Nephron progenitor cell (in vitro differentiated cells): ENCODE measurements around the gene GABRD.

ENCODE experiments used
- DNase-seq: peaks from one replicate; pipeline ENCODE4 v3.0.0; 2021
- H3K27ac Mint-ChIP-seq: 2 replicates; pipeline ENCODE4 v1.8.0; 2021; ENCODE audit warnings: mild to moderate bottlenecking, moderate library complexity, mixed read lengths
- H3K27me3 Mint-ChIP-seq: 2 replicates; pipeline ENCODE4 v1.8.0; 2021; ENCODE audit warnings: mild to moderate bottlenecking, low read depth, mixed read lengths; ENCODE audit not compliant: poor library complexity
- H3K36me3 Mint-ChIP-seq: 2 replicates; pipeline ENCODE4 v1.8.0; 2021; ENCODE audit warnings: low read depth, mixed read lengths
- H3K4me1 Mint-ChIP-seq: 2 replicates; pipeline ENCODE4 v1.8.0; 2021; ENCODE audit warnings: mixed read lengths
- H3K4me3 Mint-ChIP-seq: 2 replicates; pipeline ENCODE4 v1.8.0; 2021; ENCODE audit warnings: mild to moderate bottlenecking, moderate library complexity, mixed read lengths
- H3K9me3 Mint-ChIP-seq: 2 replicates; pipeline ENCODE4 v1.8.0; 2021; ENCODE audit warnings: mild to moderate bottlenecking, moderate library complexity, mixed read lengths
- TF ChIP-seq, protein P1 (sequence below): fragments of 200-600 bp; sonication (generic); IDR thresholded peaks from 2 replicates; pipeline ENCODE4 v1.5.0; 2021; ENCODE audit warnings: antibody characterized with exemption

Gene GABRD

DNA sequence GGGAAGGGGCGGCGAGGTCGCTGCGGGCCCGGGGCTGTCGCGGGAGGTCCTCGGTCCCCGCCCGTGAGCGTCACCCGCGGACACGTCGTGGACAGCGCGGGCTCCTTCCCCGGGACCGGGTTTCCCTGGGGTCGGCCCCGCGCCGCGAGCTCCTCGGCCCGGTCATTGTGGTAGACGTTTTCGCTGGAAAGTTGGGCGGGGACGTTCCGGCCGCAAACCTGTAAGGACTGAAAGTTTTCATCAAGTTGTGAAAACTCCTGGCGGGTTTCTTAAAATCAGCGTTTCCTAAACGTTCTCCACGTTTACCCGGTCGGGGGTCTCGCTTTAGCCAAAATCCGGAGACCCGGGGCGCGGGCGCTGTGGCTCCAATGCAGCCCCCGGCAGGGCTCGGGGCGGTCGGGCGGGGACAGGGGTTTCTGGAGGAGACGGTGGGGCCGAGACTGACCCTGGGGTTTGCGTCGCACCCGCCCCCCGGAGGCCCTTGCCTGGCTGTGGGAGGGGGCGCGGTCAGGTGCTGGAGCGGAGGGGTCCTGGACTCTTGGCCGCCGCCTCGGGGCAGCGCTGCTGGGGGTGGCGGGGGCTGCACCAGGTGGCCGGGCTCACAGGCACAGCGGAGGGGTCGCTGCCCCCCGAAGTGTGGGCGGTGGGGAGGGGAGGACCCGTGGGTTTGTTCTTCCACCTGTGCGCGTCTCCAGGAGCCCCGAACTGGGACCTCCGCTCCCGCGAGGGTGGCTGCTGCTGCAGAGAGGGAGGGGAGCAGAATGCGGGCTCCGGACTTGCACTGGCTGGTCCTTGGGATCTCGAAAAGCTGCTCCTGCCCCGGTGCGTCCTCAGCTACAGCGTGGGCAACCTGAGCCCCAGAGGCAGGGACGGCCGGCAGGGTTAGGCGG lies 31.9 kb downstream of the GABRD start:
- peak; percentile 46 for DNase-seq
- H3K27ac Mint-ChIP-seq: no peak overlapping the region
- H3K4me1 Mint-ChIP-seq: peaks cover 30% of the 10 kb centered on the region
- H3K4me3 Mint-ChIP-seq: peak overlapping the region; percentile 76
- peaks cover 8% of the 10 kb centered on the region for H3K36me3 Mint-ChIP-seq
- peaks cover 68% of the 10 kb centered on the region for H3K27me3 Mint-ChIP-seq
- TF ChIP-seq, protein P1, sequence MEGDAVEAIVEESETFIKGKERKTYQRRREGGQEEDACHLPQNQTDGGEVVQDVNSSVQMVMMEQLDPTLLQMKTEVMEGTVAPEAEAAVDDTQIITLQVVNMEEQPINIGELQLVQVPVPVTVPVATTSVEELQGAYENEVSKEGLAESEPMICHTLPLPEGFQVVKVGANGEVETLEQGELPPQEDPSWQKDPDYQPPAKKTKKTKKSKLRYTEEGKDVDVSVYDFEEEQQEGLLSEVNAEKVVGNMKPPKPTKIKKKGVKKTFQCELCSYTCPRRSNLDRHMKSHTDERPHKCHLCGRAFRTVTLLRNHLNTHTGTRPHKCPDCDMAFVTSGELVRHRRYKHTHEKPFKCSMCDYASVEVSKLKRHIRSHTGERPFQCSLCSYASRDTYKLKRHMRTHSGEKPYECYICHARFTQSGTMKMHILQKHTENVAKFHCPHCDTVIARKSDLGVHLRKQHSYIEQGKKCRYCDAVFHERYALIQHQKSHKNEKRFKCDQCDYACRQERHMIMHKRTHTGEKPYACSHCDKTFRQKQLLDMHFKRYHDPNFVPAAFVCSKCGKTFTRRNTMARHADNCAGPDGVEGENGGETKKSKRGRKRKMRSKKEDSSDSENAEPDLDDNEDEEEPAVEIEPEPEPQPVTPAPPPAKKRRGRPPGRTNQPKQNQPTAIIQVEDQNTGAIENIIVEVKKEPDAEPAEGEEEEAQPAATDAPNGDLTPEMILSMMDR: no peak
- no peaks in the 10 kb centered on the region for H3K9me3 Mint-ChIP-seq

DNA sequence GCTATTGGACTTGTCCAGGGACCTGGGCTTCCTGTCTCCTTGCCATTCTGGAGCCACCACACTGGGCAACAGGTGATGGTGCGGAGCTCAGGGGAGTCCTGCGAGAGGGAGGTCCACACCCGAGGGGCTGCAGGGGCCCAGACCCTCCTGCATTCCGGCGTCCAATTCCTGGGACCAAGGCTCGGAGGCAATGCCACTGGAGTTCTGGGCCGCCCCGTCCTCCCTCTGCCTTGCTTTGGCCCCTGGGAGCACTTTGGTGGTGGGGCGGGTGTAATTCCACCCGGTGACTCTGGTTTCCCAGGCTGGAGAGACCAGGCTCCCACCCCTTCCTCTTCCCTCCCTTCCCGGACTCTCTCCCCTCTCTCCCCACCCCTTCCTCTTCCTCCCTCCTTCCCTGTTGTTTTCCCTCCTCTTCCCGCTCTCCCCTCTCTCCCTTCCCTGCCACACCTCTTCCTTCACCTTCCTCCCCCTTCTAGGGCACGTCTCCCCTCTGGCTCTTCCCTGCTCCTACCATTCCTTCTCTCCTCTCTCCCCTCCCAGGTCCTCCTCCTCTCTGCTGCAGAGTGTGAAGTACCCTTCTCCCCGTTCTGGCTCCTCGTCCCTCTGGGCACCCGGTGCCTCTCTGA lies 33.0 kb downstream of the GABRD start:
- peak overlapping the region; percentile 76 for H3K4me3 Mint-ChIP-seq
- no peak for DNase-seq
- H3K36me3 Mint-ChIP-seq: peaks cover 8% of the 10 kb centered on the region
- peaks cover 57% of the 10 kb centered on the region for H3K27me3 Mint-ChIP-seq
- H3K9me3 Mint-ChIP-seq: no peaks in the 10 kb centered on the region
- TF ChIP-seq, protein P1: no peak
- peaks cover 30% of the 10 kb centered on the region for H3K4me1 Mint-ChIP-seq
- no peak overlapping the region for H3K27ac Mint-ChIP-seq

DNA sequence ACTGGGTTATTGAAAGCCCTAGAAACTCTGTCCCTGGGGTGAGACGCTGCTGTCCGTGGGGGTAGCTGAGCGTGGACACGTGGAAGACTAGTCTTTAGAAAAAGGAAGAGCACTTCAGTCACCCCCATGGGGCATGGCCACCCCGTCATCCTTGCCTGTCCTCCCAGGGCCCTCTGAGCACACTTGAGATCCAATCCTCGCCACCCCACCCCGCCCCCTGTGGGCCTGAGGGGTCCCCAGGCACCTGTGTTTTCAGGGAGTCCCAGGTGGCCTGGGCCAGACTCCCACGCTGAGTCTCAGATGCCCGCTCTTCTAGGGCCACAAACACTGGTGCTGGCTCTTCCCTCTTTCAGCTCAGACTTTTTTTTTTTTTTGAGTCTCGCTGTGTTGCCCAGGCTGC lies 33.6 kb downstream of the GABRD start:
- DNase-seq: no peak
- Mint-ChIP-seq H3K27me3 (peaks cover 51% of the 10 kb centered on the region), H3K27ac (no peak overlapping the region), H3K36me3 (peaks cover 8% of the 10 kb centered on the region), H3K4me1 (peaks cover 30% of the 10 kb centered on the region), H3K4me3 (peak overlapping the region; percentile 62), H3K9me3 (no peaks in the 10 kb centered on the region)
- TF ChIP-seq, protein P1: no peak

DNA sequence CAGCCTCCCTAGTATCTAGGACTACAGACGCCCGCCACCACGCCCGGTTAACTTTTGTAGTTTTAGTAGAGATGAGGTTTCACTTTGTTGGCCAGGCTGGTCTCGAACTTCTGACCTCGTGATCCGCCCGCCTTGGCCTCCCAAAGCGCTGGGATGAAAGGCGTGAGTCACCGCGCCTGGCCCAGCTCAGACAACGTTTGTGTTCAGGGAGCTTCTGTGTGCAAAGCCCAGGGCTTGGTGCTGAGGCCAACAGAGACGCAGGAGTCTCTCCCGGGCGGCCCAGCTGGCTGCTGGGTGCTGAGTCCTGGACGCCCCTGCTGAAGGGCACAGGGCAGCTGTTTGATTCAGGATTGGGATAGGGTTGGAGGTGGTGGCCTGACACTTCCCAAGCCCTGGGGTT lies 34.1 kb downstream of the GABRD start:
- TF ChIP-seq, protein P1: no peak
- H3K4me1 Mint-ChIP-seq: peaks cover 29% of the 10 kb centered on the region
- H3K36me3 Mint-ChIP-seq: peaks cover 8% of the 10 kb centered on the region
- DNase-seq: no peak
- H3K9me3 Mint-ChIP-seq: no peaks in the 10 kb centered on the region
- H3K27me3 Mint-ChIP-seq: peaks cover 46% of the 10 kb centered on the region
- no peak overlapping the region for H3K4me3 Mint-ChIP-seq
- H3K27ac Mint-ChIP-seq: no peak overlapping the region

DNA sequence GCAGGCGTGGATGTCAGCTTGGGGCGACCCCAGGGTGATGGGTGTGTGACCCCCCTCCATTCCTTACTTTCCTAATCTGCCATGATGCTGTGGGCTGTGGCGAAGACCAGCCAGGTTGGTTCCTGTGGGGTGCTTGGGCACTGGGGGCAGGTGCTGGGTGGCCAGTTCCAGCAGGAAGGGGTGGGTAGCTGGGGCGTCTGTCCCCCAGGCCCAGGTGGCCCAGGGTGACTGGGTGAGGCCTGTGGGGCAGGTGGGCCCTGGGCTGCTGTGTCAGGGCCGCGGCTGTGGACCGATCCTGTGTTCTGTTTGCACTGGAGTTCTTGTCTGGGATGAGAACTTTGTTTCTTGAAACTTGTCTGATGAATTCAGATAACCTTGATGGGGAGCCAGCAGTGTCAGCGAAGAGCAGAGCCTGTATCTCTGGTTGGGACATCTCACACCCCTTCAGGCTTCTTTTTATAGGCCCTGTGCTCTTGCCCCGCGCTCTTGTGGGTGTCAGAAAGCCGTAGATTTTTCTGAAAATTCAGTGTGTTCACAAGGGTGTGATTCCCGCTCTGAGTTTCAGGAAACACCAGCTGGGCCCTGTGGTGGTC lies 34.7 kb downstream of the GABRD start:
- TF ChIP-seq, protein P1: no peak
- Mint-ChIP-seq H3K4me3 (no peak overlapping the region), H3K36me3 (peaks cover 8% of the 10 kb centered on the region), H3K27ac (no peak overlapping the region), H3K9me3 (no peaks in the 10 kb centered on the region), H3K27me3 (peaks cover 40% of the 10 kb centered on the region), H3K4me1 (peaks cover 25% of the 10 kb centered on the region)
- no peak for DNase-seq
